ENCODE measurements around the gene TRMT2A. TPM values are rescaled to one million over a fixed set of nuclear protein-coding genes. Genes with fewer than 3 reads are reported as not detected.

The TRMT2A gene
- total RNA-seq, 1 donor, result 28.7 TPM

DNA sequence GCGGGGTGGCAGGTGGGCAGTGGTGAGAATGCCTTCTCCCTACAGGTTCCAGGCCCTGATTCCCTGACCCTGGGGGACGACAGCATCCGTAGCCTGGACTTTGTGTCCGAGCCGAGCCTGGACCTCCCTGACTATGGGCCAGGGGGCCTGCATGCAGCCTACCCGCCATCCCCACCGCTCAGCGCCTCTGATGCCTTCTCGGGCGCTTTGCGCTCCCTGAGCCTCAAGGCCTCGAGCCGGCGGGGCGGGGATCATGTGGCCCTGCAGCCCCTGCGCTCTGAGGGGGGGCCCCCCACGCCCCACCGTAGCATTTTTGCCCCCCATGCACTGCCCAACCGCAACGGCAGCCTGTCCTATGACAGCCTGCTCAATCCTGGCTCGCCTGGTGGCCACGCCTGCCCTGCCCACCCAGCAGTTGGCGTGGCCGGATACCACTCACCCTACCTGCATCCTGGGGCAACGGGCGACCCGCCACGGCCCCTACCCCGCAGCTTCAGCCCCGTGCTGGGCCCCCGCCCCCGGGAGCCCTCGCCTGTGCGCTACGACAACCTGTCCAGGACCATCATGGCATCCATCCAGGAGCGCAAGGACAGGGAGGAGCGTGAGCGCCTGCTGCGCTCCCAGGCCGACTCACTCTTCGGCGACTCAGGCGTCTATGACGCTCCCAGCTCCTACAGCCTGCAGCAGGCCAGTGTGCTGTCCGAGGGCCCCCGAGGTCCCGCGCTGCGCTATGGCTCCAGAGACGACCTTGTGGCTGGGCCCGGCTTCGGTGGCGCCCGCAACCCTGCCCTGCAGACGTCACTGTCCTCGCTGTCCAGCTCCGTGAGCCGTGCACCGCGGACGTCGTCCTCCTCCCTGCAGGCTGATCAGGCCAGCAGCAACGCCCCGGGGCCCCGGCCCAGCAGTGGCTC, 25.9 kb upstream of the TRMT2A start:
- Histone ChIP-seq H3K9me3 (ENCODE audit: low read depth, low read length) (no peaks in the 10 kb centered on the region), H3K4me3 (ENCODE audit: low read length) (no peak overlapping the region), H3K27me3 (ENCODE audit: insufficient read depth, low read length) (no peaks in the 10 kb centered on the region), H3K4me1 (ENCODE audit: insufficient read depth, low read length) (no peaks in the 10 kb centered on the region)

GRCh38 chr22:20141186-20142077, 24.4 kb upstream of the TRMT2A start:
- Histone ChIP-seq H3K4me3 (ENCODE audit: low read length) (no peak overlapping the region), H3K4me1 (ENCODE audit: insufficient read depth, low read length) (no peaks in the 10 kb centered on the region), H3K27me3 (ENCODE audit: insufficient read depth, low read length) (no peaks in the 10 kb centered on the region), H3K9me3 (ENCODE audit: low read depth, low read length) (no peaks in the 10 kb centered on the region)

DNA sequence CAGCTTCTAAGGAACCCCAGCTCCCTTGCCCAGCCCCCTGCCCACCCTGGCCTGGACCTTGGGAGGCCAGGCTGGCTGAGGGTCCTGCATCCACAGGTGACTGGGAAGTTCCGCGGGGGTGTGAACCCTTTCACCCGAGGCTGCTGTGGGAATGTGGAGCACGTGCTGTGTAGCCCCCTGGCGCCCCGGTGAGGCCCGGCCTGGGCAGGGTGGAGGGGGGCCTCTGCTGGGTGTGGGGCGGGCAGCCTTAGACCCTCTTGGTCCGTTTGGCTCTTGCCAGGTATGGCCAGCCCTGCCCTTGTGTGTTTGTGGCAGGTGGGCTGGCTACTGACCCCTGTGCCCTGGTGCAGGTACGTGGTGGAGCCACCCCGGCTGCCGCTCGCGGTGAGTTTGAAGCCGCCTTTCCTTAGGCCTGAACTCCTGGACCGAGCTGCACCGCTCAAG, 23.5 kb upstream of the TRMT2A start:
- no peaks in the 10 kb centered on the region for H3K9me3 ChIP-seq (ENCODE audit: low read depth, low read length)
- no peaks in the 10 kb centered on the region for H3K27me3 ChIP-seq (ENCODE audit: insufficient read depth, low read length)
- no peaks in the 10 kb centered on the region for H3K4me1 ChIP-seq (ENCODE audit: insufficient read depth, low read length)
- no peak overlapping the region for H3K4me3 ChIP-seq (ENCODE audit: low read length)

DNA sequence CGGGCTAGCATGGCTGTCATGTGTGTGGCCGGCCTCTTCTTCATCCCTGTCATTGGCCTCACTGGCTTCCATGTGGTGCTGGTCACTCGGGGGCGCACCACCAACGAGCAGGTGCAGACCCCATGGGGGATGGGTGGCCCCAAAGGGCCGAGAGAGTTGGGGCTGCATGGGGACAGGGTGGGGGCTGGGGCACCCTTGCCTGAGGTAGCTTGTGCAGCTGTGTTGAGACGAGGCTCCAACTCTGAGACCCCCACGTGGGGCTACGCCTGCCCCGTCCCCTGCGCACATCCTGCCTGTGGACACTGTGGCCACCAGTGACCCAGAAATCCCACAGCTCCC, 23.1 kb upstream of the TRMT2A start:
- Histone ChIP-seq H3K4me3 (ENCODE audit: low read length) (no peak overlapping the region), H3K9me3 (ENCODE audit: low read depth, low read length) (no peaks in the 10 kb centered on the region), H3K4me1 (ENCODE audit: insufficient read depth, low read length) (no peaks in the 10 kb centered on the region), H3K27me3 (ENCODE audit: insufficient read depth, low read length) (no peaks in the 10 kb centered on the region)

DNA sequence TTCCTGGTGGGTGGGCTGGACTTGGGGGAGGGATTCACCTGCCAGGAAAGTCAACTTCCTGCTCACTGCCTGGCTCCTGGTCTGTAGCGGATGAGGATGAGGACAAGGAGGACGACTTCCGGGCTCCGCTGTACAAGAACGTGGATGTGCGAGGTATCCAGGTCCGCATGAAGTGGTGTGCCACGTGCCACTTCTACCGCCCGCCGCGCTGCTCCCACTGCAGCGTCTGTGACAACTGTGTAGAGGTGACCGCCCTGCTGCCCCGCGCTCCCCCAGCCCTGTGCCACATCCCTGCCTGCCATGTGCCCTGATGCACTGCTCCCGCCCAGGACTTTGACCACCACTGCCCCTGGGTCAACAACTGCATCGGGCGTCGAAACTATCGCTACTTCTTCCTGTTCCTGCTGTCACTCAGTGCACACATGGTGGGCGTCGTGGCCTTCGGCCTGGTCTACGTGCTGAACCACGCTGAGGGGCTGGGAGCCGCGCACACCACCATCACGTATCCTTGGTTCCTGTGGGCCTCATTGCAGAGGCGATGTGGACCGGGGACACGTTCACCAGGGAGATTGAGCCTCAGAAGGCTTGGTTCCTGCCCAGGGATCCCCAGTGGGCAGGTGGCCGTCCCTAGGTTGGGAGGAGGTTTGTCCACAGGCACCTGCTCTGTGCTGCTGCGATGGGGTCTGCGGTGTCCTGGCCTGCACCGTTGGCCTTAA, 22.5 kb upstream of the TRMT2A start:
- H3K4me3 ChIP-seq (ENCODE audit: low read length), result no peak overlapping the region
- no peaks in the 10 kb centered on the region for H3K27me3 ChIP-seq (ENCODE audit: insufficient read depth, low read length)
- peaks cover under 1% of the 10 kb centered on the region for H3K4me1 ChIP-seq (ENCODE audit: insufficient read depth, low read length)
- H3K9me3 ChIP-seq (ENCODE audit: low read depth, low read length), result no peaks in the 10 kb centered on the region

- Histone ChIP-seq H3K4me1 (ENCODE audit: insufficient read depth, low read length) (peaks cover 4% of the 10 kb centered on the region), H3K9me3 (ENCODE audit: low read depth, low read length) (no peaks in the 10 kb centered on the region), H3K4me3 (ENCODE audit: low read length) (no peak overlapping the region), H3K27me3 (ENCODE audit: insufficient read depth, low read length) (no peaks in the 10 kb centered on the region)
These were observed 21.8 kb upstream of the TRMT2A start for GRCh38 chr22:20138868-20139267.

- Histone ChIP-seq H3K4me1 (ENCODE audit: insufficient read depth, low read length) (peaks cover 4% of the 10 kb centered on the region), H3K4me3 (ENCODE audit: low read length) (no peak overlapping the region), H3K9me3 (ENCODE audit: low read depth, low read length) (no peaks in the 10 kb centered on the region), H3K27me3 (ENCODE audit: insufficient read depth, low read length) (no peaks in the 10 kb centered on the region)
These were observed 21.4 kb upstream of the TRMT2A start for GRCh38 chr22:20138417-20138738.

DNA sequence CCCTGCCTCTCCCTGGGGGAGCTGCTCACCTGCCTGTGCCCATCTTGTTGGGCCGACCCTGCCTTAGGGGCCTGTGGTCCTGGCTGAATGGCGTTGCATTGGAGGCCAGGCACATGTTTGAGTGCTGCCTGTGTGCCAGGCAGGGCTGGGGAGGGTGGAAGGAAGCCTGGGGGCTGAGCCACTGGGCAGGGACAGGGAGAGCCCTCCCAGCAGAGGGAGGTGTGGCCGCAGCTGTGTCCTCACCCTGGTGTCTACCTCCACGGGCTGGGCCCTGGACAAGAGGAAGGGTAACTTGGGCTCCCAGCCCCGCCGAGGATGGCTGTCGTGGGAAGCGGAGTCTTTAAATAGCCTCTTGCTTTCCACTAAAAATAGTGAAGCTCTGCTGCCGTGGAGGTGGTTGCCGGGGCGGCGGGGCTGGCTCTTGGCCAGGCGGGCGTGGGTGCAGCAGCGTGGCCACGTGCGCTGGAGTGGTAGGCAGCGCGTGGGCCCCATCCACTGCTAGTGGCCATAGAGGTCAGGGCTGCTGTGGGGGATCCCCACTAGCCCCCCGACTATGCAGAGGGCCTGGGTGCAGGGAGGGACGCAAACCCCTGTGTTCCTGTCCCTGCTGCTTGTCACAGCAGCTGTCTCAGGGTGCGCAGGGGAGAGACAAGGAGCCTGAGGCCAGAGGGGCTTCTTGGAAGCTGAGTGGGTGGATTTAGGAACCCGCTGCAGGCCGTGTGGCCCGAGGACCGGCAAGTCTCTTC, 20.8 kb upstream of the TRMT2A start:
- no peaks in the 10 kb centered on the region for H3K9me3 ChIP-seq (ENCODE audit: low read depth, low read length)
- H3K27me3 ChIP-seq (ENCODE audit: insufficient read depth, low read length), result no peaks in the 10 kb centered on the region
- peaks cover 9% of the 10 kb centered on the region for H3K4me1 ChIP-seq (ENCODE audit: insufficient read depth, low read length)
- no peak overlapping the region for H3K4me3 ChIP-seq (ENCODE audit: low read length)

DNA sequence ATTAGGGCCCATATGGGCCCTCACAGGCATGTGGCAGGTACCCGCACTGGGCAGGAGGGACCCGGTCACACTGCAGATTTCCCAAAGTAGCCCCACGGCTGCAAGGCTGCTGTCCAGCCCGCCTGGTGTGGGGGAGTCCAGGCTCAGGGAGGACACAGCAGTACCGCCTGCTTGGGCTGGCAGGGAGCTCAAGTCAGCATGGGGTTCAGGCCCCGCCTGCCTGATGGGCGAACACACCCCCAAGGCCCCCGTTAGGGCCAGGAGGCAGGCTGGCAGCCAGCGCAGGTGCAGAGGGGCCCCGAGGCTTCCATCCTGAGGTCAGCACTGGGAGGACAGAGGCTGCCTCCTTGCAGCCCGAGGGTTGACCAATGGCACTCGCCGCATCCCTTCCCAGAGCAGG, 20.1 kb upstream of the TRMT2A start:
- H3K9me3 ChIP-seq (ENCODE audit: low read depth, low read length), result no peaks in the 10 kb centered on the region
- H3K27me3 ChIP-seq (ENCODE audit: insufficient read depth, low read length), result no peaks in the 10 kb centered on the region
- no peak overlapping the region for H3K4me3 ChIP-seq (ENCODE audit: low read length)
- H3K4me1 ChIP-seq (ENCODE audit: insufficient read depth, low read length), result peaks cover 16% of the 10 kb centered on the region

GRCh38 chr22:20136603-20136873, 19.5 kb upstream of the TRMT2A start:
- H3K4me1 ChIP-seq (ENCODE audit: insufficient read depth, low read length), result peaks cover 16% of the 10 kb centered on the region
- H3K27me3 ChIP-seq (ENCODE audit: insufficient read depth, low read length), result no peaks in the 10 kb centered on the region
- no peaks in the 10 kb centered on the region for H3K9me3 ChIP-seq (ENCODE audit: low read depth, low read length)
- no peak overlapping the region for H3K4me3 ChIP-seq (ENCODE audit: low read length)

DNA sequence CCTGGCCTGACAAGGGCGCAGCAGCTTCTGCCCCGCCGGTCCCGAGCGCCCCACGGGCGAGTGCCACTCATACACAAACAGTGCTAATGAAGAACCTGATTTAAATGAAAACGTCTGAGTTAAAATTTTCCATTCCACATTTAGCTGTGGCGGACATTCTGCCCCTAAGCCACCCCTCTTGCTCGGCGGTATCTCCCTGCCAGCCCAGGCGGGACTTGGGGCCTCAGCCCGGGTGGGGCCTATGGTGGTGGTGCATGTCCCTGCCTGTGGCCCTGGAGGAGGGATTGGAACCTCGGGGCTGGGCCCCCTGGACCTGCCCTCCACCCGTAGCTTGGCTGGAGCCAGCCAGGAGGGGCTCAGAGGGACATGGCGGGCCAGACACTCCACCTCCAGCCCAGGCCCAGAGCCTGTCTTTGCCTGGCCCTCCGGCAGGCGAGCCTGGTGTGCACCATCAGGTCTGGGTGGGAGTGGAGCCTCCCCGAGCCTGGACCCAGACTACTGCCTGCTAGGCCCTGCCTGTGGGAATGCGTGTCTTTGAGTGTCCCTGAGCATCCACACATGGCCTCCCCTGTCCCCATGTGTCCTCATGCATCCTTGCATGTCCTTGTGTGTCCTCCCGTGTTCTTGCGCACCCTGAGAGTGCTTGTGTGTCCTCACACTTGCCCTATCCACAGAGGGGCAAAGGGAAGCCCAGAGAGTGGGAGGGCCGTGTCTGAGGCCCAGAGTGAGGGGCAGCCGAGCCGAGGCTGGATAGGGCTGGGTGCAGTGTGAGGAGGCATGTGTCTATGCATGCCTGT, 19.0 kb upstream of the TRMT2A start:
- H3K27me3 ChIP-seq (ENCODE audit: insufficient read depth, low read length), result no peaks in the 10 kb centered on the region
- H3K9me3 ChIP-seq (ENCODE audit: low read depth, low read length), result no peaks in the 10 kb centered on the region
- no peak overlapping the region for H3K4me3 ChIP-seq (ENCODE audit: low read length)
- H3K4me1 ChIP-seq (ENCODE audit: insufficient read depth, low read length), result peaks cover 16% of the 10 kb centered on the region

DNA sequence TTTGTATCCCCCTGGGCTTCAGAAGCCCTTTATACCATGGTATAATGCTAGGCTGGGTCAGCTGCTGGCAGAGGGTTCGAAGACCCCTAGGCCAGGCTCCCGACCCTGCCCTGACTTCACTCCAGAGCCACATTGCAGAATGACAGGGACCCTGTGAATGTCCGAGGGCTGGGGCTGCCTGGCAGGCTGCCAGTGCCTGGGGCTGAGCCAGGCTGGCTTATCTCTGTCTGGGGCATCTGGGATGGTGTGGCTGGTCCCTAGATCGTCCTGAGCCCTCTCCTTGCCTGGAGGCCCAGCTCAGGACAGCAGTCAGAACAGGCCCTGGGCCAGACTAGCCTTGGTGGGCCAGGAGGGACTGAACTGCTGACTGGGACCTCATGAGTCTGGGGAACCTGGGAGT, 18.2 kb upstream of the TRMT2A start:
- H3K27me3 ChIP-seq (ENCODE audit: insufficient read depth, low read length), result no peaks in the 10 kb centered on the region
- H3K4me1 ChIP-seq (ENCODE audit: insufficient read depth, low read length), result peaks cover 23% of the 10 kb centered on the region
- no peaks in the 10 kb centered on the region for H3K9me3 ChIP-seq (ENCODE audit: low read depth, low read length)
- no peak overlapping the region for H3K4me3 ChIP-seq (ENCODE audit: low read length)

- no peak overlapping the region for H3K4me3 ChIP-seq (ENCODE audit: low read length)
- no peaks in the 10 kb centered on the region for H3K27me3 ChIP-seq (ENCODE audit: insufficient read depth, low read length)
- H3K4me1 ChIP-seq (ENCODE audit: insufficient read depth, low read length), result peaks cover 23% of the 10 kb centered on the region
- no peaks in the 10 kb centered on the region for H3K9me3 ChIP-seq (ENCODE audit: low read depth, low read length)
These were observed 17.0 kb upstream of the TRMT2A start for GRCh38 chr22:20133930-20134549.

Data from mononuclear cell (primary cell).